Measurements from ENCODE around the gene RBM17. TPM values are rescaled to one million over a fixed set of nuclear protein-coding genes. Genes with fewer than 3 reads are reported as not detected.

Gene RBM17
- total and polyA plus RNA-seq, 2 of the 4 experiments (the other 2 are of a cell fraction) = 24.6 to 56.7 TPM

GRCh38 chr10:6116806-6117205 is 28.0 kb downstream of the RBM17 start:
- dilution Hi-C loops (cut with HindIII; ENCODE audit: low sequenced_read_pairs, unreplicated experiment) = no loop called here

More at GRCh38 chr10:6116806-6117205, 28.0 kb downstream of the RBM17 start:
- Histone ChIP-seq H3K9me1 (ENCODE audit: insufficient read depth, low read length) (peaks cover 6% of the 10 kb centered on the region), H2AFZ (replicated peaks; ENCODE audit: low read length, poor library complexity) (no peak overlapping the region), H2BK20ac (ENCODE audit: low read depth, low read length) (no peak overlapping the region), H3K4me3 (ENCODE audit: insufficient read depth, low read depth, low read length) (no peak overlapping the region), H3K18ac (ENCODE audit: low read depth, low read length) (no peak overlapping the region), H2BK15ac (ENCODE audit: low read depth, low read length) (no peak overlapping the region), H3K4me1 (ENCODE audit: control insufficient read depth, insufficient read depth, low read length) (peaks cover 14% of the 10 kb centered on the region), H4K20me1 (ENCODE audit: insufficient read depth, low read length) (peaks cover 3% of the 10 kb centered on the region; the same call in 1 of the 2 replicates), H3K56ac (ENCODE audit: extremely low read depth, insufficient read depth, low read length) (no peak overlapping the region), H3K9ac (ENCODE audit: low read depth, low read length) (no peak overlapping the region), H3K4ac (ENCODE audit: low read depth, low read length) (no peak overlapping the region), H3K23ac (ENCODE audit: low read depth, low read length) (0 out of 2 replicates have a peak overlapping the region, but pooled peaks have one; percentile 33), H2AK5ac (ENCODE audit: low read depth, low read length) (no peak overlapping the region), H3K4me2 (ENCODE audit: low read depth, low read length) (no peak overlapping the region), H4K91ac (ENCODE audit: insufficient read depth, low read depth, low read length) (no peak overlapping the region), H2AK9ac (replicated peaks; ENCODE audit: low read depth, low read length, poor library complexity) (no peak overlapping the region), H2BK120ac (ENCODE audit: low read depth, low read length) (no peak overlapping the region), H3K9me3 (ENCODE audit: control insufficient read depth, insufficient read depth, low read length) (no peaks in the 10 kb centered on the region), H3K14ac (replicated peaks; ENCODE audit: low read depth, low read length) (no peak overlapping the region; the same call in 1 of the 2 replicates), H4K5ac (ENCODE audit: low read depth, low read length) (no peak overlapping the region), H3K79me1 (ENCODE audit: low read depth in 1 of 2, low read length in 2 of 2) (peaks cover 12 to 34% of the 10 kb centered on the region in 2 experiments), H3K27ac (ENCODE audit: insufficient read depth, low read length) (no peak overlapping the region), H4K8ac (ENCODE audit: low read depth in 2 of 2, low read length in 2 of 2) (no peak overlapping the region), H2BK5ac (ENCODE audit: low read depth, low read length, poor library complexity, severe bottlenecking) (no peak overlapping the region), H3K36me3 (ENCODE audit: control insufficient read depth, insufficient read depth, low read length) (peaks cover 21% of the 10 kb centered on the region), H3K27me3 (ENCODE audit: control insufficient read depth, insufficient read depth, low read length) (no peaks in the 10 kb centered on the region)
- CTCF ChIA-PET = interaction anchor here (0.7 kb wide), 1 partner anchor 1642 kb away, joined by 5 read pairs; no protein-coding TSS in a partner anchor
- DNase-seq (no peak), ATAC-seq (ENCODE audit: low read depth) (no peak)
- POLR2A ChIA-PET (ENCODE audit: unreplicated experiment) = no interaction called here
- BruUV-seq (replicated peaks) = no TSS peak
- intact Hi-C loops (cut with micrococcal nuclease) = no loop called here
- in situ Hi-C loops (cut with MboI; ENCODE audit: low sequenced_read_pairs) = no loop called here
- WGBS, 2 experiments (ENCODE audit: extremely low coverage in 2 of 2, insufficient read length in 1 of 2) = no CpG with 5 or more reads among the region's 1 CpG
- no peak for TF ChIP-seq RFX5 (IDR thresholded peaks at IDR 0.05; ENCODE audit: low read depth, low read length)
- no peak for TF ChIP-seq POLR2A (IDR thresholded peaks at IDR 0.05; ENCODE audit: low read depth, low read length)
- TF ChIP-seq CHD1 (IDR thresholded peaks at IDR 0.05; ENCODE audit: low read depth, low read length) = no peak
- no peak for TF ChIP-seq CTCF (conservative IDR thresholded peaks at IDR 0.05; ENCODE audit: low read depth, low read length)
- no peak for TF ChIP-seq MAZ (IDR thresholded peaks at IDR 0.05; ENCODE audit: borderline replicate concordance, low read depth, low read length)
- no peak for TF ChIP-seq CEBPB (IDR thresholded peaks at IDR 0.05; ENCODE audit: low read depth, low read length)
- TF ChIP-seq BHLHE40 (IDR thresholded peaks at IDR 0.05; ENCODE audit: low read depth, low read length) = no peak
- TF ChIP-seq MAFK (IDR thresholded peaks at IDR 0.05; ENCODE audit: low read depth, low read length) = no peak
- TF ChIP-seq ELK1 (IDR thresholded peaks at IDR 0.05; ENCODE audit: borderline replicate concordance, low read depth, low read length) = no peak
- no peak for TF ChIP-seq MXI1 (IDR thresholded peaks at IDR 0.05; ENCODE audit: borderline replicate concordance, low read depth, low read length)
- TF ChIP-seq SMC3 (IDR thresholded peaks at IDR 0.05; ENCODE audit: low read depth, low read length) = no peak

All from IMR-90 (cell line).